Astrocyte (in vitro differentiated cells and primary cell): ENCODE measurements around the gene TAF4.

Experiments
- EZH2 ChIP-seq: IDR thresholded peaks from 2 replicates; pipeline ENCODE4 v1.6.1; 2012; ENCODE audit warnings: mild to moderate bottlenecking, low read length, inconsistent platforms; ENCODE audit not compliant: insufficient read depth
- TF ChIP-seq, protein P1 (sequence below): IDR thresholded peaks from 2 replicates; pipeline ENCODE4 v1.5.1; 2011; ENCODE audit warnings: low read depth, mild to moderate bottlenecking, inconsistent platforms, low read length, moderate library complexity; ENCODE audit not compliant: insufficient read depth

DNA sequence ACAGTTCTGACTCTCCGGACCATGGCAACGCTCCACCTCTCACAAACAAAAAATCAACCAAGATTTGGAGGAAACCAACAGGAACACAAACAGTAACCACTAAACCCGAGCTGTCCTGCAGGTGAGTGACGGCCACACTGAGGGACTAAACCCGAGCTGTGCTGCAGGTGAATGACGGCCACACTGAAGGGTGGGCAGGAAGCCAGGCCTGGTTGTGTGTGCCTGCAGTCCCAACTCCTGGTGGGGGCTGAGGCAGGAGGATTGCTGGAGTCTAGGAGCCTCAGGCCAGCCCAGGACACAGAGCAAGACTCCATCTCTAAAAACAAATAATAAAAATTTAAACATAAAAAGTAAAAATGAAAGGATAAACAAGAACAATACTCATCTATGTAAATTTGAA, 80.6 kb downstream of the TAF4 start:
- TF ChIP-seq, protein P1, sequence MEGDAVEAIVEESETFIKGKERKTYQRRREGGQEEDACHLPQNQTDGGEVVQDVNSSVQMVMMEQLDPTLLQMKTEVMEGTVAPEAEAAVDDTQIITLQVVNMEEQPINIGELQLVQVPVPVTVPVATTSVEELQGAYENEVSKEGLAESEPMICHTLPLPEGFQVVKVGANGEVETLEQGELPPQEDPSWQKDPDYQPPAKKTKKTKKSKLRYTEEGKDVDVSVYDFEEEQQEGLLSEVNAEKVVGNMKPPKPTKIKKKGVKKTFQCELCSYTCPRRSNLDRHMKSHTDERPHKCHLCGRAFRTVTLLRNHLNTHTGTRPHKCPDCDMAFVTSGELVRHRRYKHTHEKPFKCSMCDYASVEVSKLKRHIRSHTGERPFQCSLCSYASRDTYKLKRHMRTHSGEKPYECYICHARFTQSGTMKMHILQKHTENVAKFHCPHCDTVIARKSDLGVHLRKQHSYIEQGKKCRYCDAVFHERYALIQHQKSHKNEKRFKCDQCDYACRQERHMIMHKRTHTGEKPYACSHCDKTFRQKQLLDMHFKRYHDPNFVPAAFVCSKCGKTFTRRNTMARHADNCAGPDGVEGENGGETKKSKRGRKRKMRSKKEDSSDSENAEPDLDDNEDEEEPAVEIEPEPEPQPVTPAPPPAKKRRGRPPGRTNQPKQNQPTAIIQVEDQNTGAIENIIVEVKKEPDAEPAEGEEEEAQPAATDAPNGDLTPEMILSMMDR = no peak
- TF ChIP-seq EZH2 = no peak
